HepG2 (cell line): ENCODE results near the gene GDAP2. TPM values are rescaled to one million over a fixed set of nuclear protein-coding genes. Genes with fewer than 3 reads are reported as not detected.

Experiments
- ATAC-seq: fragments of 200-7000 bp; cut with Tn5 transposase; 3 replicates; pipeline ENCODE4 v1.9.1; 2020; ENCODE audit warnings: mild to moderate bottlenecking, moderate library complexity
- BruUV-seq: library from RNA; stranded (reverse); fragments of 400-500 nt; replicated peaks from 2 replicates; lab custom pipeline; 2021; lab: Mats Ljungman, UMichigan
- CTCF ChIA-PET: fragments of 300-600 bp; formaldehyde crosslinking; extraction: SDS; loops from one replicate; lab custom pipeline; 2021; ENCODE audit warnings: low total read pairs, inconsistent platforms, low intra/inter-chr PET ratio; lab: Yijun Ruan, JAX
- POLR2A ChIA-PET: fragments of 350-600 bp; sonication (Branson Sonifier 250); formaldehyde crosslinking; loops from one replicate; lab custom pipeline; 2020; ENCODE audit warnings: antibody characterized with exemption, inconsistent platforms; lab: Yijun Ruan, JAX
- DNase-seq: peaks from one replicate; pipeline ENCODE4 v3.0.0-alpha.2; 2015; ENCODE audit warnings: low spot score
- FAIRE-seq: peaks from 3 replicates; lab custom pipeline; 2011; peaks lifted over from hg19 to GRCh38; lab: Jason Lieb, UNC
- H2AFZ ChIP-seq: one replicate; pipeline ENCODE4 v1.6.1; 2011; ENCODE audit warnings: low read length, inconsistent platforms
- H3K27ac ChIP-seq: fragments of 300-600 bp; 3 replicates; pipeline ENCODE4 v1.8.0; 2011; ENCODE audit warnings: mixed run types, mild to moderate bottlenecking, mixed read lengths, low read length, inconsistent platforms; ENCODE audit not compliant: insufficient read depth; ENCODE audit errors: extremely low read length
- H3K27me3 ChIP-seq, 2 experiments: fragments of 200-600 bp in 1 of 2; 2 replicates in 1 of 2; 3 replicates in 1 of 2; pipeline versions ENCODE4 v1.6.0 to v1.8.0; 2011; ENCODE audit warnings: low read length in 2 of 2, mild to moderate bottlenecking in 2 of 2, moderate library complexity in 2 of 2, inconsistent platforms in 1 of 2; ENCODE audit not compliant: insufficient read depth in 2 of 2, control insufficient read depth in 1 of 2
- H3K36me3 ChIP-seq, 2 experiments: fragments of 200-600 bp in 1 of 2; replicated peaks in 1 of 2; 2 replicates in 1 of 2; 3 replicates in 1 of 2; pipeline versions ENCODE4 v1.5.1 to v1.8.0; 2011; ENCODE audit warnings: low read length in 2 of 2, inconsistent platforms in 1 of 2; ENCODE audit not compliant: insufficient read depth in 2 of 2, control insufficient read depth in 1 of 2
- H3K4me1 ChIP-seq: 2 replicates; pipeline ENCODE4 v1.5.1; 2012; ENCODE audit warnings: low read length, inconsistent platforms; ENCODE audit not compliant: insufficient read depth
- H3K4me2 ChIP-seq: 2 replicates; pipeline ENCODE4 v1.6.0; 2011; ENCODE audit warnings: low read depth, low read length, inconsistent platforms
- H3K4me3 ChIP-seq, 3 experiments: fragments of 200-600 bp in 1 of 3; sonication (generic), shearing (Covaris generic) in 1 of 3; replicated peaks in 1 of 3; 2 replicates each; pipeline ENCODE4 v1.5.1; 2011 to 2016; ENCODE audit warnings: low read length in 3 of 3, inconsistent platforms in 2 of 3, low read depth in 2 of 3, mild to moderate bottlenecking in 2 of 3, control low read depth in 1 of 3, mixed read lengths in 1 of 3; ENCODE audit not compliant: insufficient read depth in 1 of 3
- H3K79me2 ChIP-seq: one replicate; pipeline ENCODE4 v1.6.1; 2011; ENCODE audit warnings: low read length, inconsistent platforms; ENCODE audit not compliant: insufficient read depth
- H3K9ac ChIP-seq: 2 replicates; pipeline ENCODE4 v1.6.0; 2011; ENCODE audit warnings: mild to moderate bottlenecking, low read depth, low read length, inconsistent platforms; ENCODE audit not compliant: insufficient read depth
- H3K9me3 ChIP-seq: 2 replicates; pipeline ENCODE4 v1.5.1; 2012; ENCODE audit warnings: mild to moderate bottlenecking, low read length
- H4K20me1 ChIP-seq: 2 replicates; pipeline ENCODE4 v1.6.0; 2011; ENCODE audit warnings: inconsistent platforms, mild to moderate bottlenecking, low read length, moderate library complexity; ENCODE audit not compliant: insufficient read depth
- AHDC1 ChIP-seq: sonication (generic); formaldehyde crosslinking; IDR thresholded peaks from 2 replicates; pipeline ENCODE4 v1.5.1; 2020; ENCODE audit warnings: mild to moderate bottlenecking, missing genetic modification reagents, borderline replicate concordance
- CERS6 ChIP-seq: sonication (generic); formaldehyde crosslinking; IDR thresholded peaks from 2 replicates; pipeline ENCODE4 v1.5.0; 2020; ENCODE audit warnings: missing genetic modification reagents
- GFI1 ChIP-seq: sonication (generic); formaldehyde crosslinking; IDR thresholded peaks from 2 replicates; pipeline ENCODE4 v1.5.0; 2020; ENCODE audit warnings: missing genetic modification reagents, mild to moderate bottlenecking, borderline replicate concordance
- PHF21A ChIP-seq: sonication (generic); formaldehyde crosslinking; IDR thresholded peaks from 2 replicates; pipeline ENCODE4 v1.5.0; 2020; ENCODE audit warnings: mild to moderate bottlenecking, missing genetic modification reagents
- ZNF839 ChIP-seq: sonication (generic); formaldehyde crosslinking; IDR thresholded peaks from 2 replicates; pipeline ENCODE4 v1.4.0; 2020; ENCODE audit warnings: missing genetic modification reagents, mild to moderate bottlenecking, borderline replicate concordance
- WGBS: methylation state at CpG from one replicate; pipeline ENCODE4 v1.1.6; 2017; ENCODE audit warnings: low lambda C conversion rate; 5-methylcytosine and 5-hydroxymethylcytosine counted together
- in situ Hi-C: cut with HindIII; loops from 2 replicates; pipeline ENCODE4 v1.10.0; 2017; ENCODE audit warnings: low pct_unique_long_range_greater_than_20kb; ENCODE audit not compliant: extremely low pct_ligation_motif_present
- intact Hi-C: fragments of 100-400 bp; cut with micrococcal nuclease; formaldehyde crosslinking; loops from one replicate; pipeline ENCODE4 v1.10.0; 2022; ENCODE audit not compliant: unreplicated experiment
- polyA plus RNA-seq, 8 experiments: library from polyadenylated mRNA; depleted of rRNA in 3 of 8; stranded (reverse) in 7 of 8; unstranded in 1 of 8; fragments of >200 nt; fragmentation: Illumina TruSeq in 4 of 8; extraction: Trizol in 4 of 8; gene quantifications; 2 replicates each; pipeline versions ENCODE4 v1.2.1 to v1.2.3, GENCODE V29; 2011 to 2016; ENCODE audit warnings: low read depth in 4 of 8, missing spikeins in 1 of 8, mixed read lengths in 1 of 8; ENCODE audit not compliant: insufficient read depth in 1 of 8
- total RNA-seq, 5 experiments: library from RNA; depleted of rRNA; stranded (reverse); fragments of >200 nt; fragmentation: Illumina TruSeq; extraction: Trizol; gene quantifications; 2 replicates each; pipeline ENCODE4 v1.2.3, GENCODE V29; 2016; ENCODE audit warnings: low read depth in 1 of 5

The GDAP2 gene
- total and polyA plus RNA-seq, 2 of the 13 experiments (the other 11 are each of a cell fraction or from before 2014, with no cell fraction given): 11.4 to 23.2 TPM

GRCh38 chr1:117890452-117890851, 39.0 kb downstream of the GDAP2 start (continued):
- TF ChIP-seq CERS6 (CRISPR knock-in tag): no peak
- TF ChIP-seq, all 625 proteins: peak for 0

- H3K4me3 ChIP-seq: no peak overlapping the region
- TF ChIP-seq AHDC1 (CRISPR knock-in tag) (no peak), ZNF839 (no peak), PHF21A (no peak), GFI1 (CRISPR knock-in tag) (no peak)
- H3K27ac ChIP-seq: no peak overlapping the region
- no peaks in the 10 kb centered on the region; a peak in 2 of 5 replicates for H3K36me3 ChIP-seq
- BruUV-seq: no TSS peak
- DNase-seq (no peak), ATAC-seq (no peak), FAIRE-seq (no peak)
- ChIA-PET CTCF (no interaction called here), POLR2A (no interaction called here)
- no peak overlapping the region for H3K4me2 ChIP-seq
- 95% methylated on average over 2 of the region's 2 CpGs for WGBS
- intact Hi-C loops (no loop called here), in situ Hi-C loops (no loop called here)
- H3K9ac ChIP-seq: no peak overlapping the region
- no peaks in the 10 kb centered on the region for H3K27me3 ChIP-seq
- no peaks in the 10 kb centered on the region for H3K4me1 ChIP-seq
- H3K79me2 ChIP-seq: no peaks in the 10 kb centered on the region
- H4K20me1 ChIP-seq: no peaks in the 10 kb centered on the region
- no peak overlapping the region for H2AFZ ChIP-seq
- no peaks in the 10 kb centered on the region for H3K9me3 ChIP-seq
Measured at GRCh38 chr1:117886101-117886795, 43.2 kb downstream of the GDAP2 start.
